Non-pigmented ciliary epithelial cell (primary cell): ENCODE data around the gene PLET1.
"Not testable (repeated sequence)": the region's sequence is repeated elsewhere in the genome, so short reads cannot be mapped to it uniquely, and the experiment has no call there.

Experiments used
- DNase-seq: peaks from one replicate; pipeline ENCODE4 v3.0.0-alpha.2; 2010; ENCODE audit warnings: low read depth

PLET1 gene

DNA sequence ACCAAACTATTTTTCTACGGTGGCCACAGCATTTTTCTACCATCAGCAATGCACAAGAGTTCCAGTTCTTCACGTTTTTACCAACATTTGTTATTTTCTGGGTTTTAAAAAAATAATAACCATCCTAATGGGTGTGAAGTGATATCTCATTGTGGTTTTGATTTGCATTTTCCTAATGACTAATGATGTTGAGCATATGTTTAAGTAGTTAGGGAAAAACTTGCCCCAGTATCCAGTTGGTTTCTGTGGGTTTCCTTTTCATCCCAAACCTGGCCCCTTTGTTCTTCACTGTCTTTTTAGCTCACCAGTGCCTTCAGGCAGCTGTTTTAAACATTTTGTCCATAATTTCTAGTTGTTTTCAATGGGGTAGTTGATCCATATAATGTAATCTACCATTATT is 49.1 kb downstream of the PLET1 start:
- no peak for DNase-seq

DNA sequence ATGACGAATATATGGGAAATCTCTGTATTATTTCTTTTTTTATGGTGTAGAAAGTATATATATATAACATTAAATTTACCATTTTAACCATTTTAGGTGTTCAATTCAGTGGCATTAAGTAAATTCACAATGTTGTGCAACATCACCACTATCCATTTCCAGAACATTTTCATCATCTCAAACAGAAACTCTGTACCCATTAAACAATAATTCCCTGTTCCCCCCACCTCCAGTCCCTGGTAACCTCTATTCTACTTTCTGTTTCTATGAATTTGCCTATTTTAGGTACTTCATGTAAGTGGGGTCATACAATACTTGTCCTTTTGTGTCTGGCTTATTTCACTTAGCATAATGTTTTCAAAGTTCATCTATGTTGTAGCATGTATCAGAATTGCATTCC is 49.8 kb downstream of the PLET1 start:
- no peak for DNase-seq

DNA sequence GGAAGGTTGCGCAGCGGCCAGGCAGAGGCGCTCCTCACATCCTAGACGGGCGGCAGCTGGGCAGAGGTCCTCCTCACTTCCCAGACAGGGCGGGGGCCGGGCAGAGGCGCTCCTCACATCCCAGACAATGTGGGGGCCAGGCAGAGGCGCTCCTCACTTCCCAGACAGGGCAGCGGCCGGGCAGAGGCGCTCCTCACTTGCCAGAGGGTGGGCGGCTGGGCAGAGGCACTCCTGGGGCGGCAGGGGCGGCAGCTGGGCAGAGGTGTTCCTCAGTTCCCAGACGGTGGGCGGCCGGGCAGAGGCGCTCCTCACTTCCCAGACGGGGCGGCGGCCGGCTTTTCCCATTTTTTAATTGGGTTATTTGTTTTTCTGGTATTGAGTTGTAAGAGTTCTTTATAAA is 54.6 kb downstream of the PLET1 start:
- DNase-seq: no peak

DNA sequence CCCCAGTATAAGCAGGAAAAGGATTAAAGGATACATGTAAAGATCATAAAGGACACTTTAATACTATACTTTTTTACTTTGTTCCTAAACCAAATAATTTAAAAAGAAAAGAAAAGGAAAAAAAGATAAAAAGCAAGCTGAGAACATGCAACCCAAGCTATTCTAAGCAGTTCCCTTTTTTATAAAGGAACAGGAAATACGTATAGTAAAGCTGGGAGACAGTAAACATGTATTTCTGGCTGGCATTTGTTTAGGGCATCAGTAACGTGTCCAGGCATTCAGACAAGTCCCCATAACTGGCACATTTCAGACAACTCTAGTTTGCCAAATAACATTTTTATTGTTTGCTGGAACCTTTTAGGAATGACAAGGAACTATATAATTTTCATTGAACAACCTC is 60.4 kb downstream of the PLET1 start:
- no peak for DNase-seq

DNA sequence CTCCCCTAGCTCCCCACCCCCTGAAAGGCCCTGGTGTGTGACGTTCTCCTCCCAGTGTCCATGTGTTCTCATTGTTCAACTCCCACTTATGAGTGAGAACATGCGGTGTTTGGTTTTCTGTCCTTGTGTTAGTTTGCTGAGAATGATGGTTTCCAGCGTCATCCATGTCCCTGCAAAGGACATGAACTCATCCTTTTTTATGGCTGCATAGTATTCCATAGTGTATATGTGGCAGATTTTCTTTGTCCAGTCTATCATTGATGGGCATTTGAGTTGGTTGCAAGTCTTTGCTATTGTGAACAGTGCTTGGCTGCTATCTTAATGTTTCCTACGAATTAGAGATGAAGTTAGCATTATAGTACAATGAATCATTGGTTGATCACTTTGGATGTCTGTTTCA is 61.6 kb downstream of the PLET1 start:
- DNase-seq: not testable (repeated sequence)
